Transverse colon (tissue), 3 donors: ENCODE results near the gene METTL9.

Experiments
- POLR2A ChIP-seq: fragments of 450-650 bp; IDR thresholded peaks from one replicate; pipeline ENCODE4 v1.6.1; 2016; ENCODE audit warnings: antibody characterized with exemption, mild to moderate bottlenecking, moderate library complexity
- TF ChIP-seq, protein P1 (sequence below), 5 experiments: fragments of 200-600 bp in 3 of 5; fragments of 450-650 bp in 2 of 5; sonication (generic) in 3 of 5; IDR thresholded peaks; 1 replicate in 2 of 5; 2 replicates in 3 of 5; pipeline ENCODE4 v1.5.1; 2016 to 2017; ENCODE audit warnings: antibody characterized with exemption in 5 of 5, inconsistent platforms in 3 of 5, mild to moderate bottlenecking in 2 of 5, moderate library complexity in 1 of 5

- no peak for TF ChIP-seq POLR2A
- TF ChIP-seq, protein P1, sequence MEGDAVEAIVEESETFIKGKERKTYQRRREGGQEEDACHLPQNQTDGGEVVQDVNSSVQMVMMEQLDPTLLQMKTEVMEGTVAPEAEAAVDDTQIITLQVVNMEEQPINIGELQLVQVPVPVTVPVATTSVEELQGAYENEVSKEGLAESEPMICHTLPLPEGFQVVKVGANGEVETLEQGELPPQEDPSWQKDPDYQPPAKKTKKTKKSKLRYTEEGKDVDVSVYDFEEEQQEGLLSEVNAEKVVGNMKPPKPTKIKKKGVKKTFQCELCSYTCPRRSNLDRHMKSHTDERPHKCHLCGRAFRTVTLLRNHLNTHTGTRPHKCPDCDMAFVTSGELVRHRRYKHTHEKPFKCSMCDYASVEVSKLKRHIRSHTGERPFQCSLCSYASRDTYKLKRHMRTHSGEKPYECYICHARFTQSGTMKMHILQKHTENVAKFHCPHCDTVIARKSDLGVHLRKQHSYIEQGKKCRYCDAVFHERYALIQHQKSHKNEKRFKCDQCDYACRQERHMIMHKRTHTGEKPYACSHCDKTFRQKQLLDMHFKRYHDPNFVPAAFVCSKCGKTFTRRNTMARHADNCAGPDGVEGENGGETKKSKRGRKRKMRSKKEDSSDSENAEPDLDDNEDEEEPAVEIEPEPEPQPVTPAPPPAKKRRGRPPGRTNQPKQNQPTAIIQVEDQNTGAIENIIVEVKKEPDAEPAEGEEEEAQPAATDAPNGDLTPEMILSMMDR (IDR thresholded peaks at IDR 0.05): no peak
Measured at GRCh38 chr16:21645261-21645721, 45.9 kb downstream of the METTL9 start.
